Esophagus squamous epithelium (tissue), 5 donors: ENCODE results near the gene PDE3A. TPM values are rescaled to one million over a fixed set of nuclear protein-coding genes. Genes with fewer than 3 reads are reported as not detected.

ENCODE experiments used
- DNase-seq: peaks from one replicate; lab custom pipeline; 2025; lab: John Stamatoyannopoulos, UW
- H3K27ac ChIP-seq, 4 donors: fragments of 200-600 bp; sonication (generic); one replicate each; pipeline ENCODE4 v1.5.1; 2016 to 2019; ENCODE audit warnings: mild to moderate bottlenecking in 1 of 4
- H3K27me3 ChIP-seq, 4 donors: fragments of 200-600 bp; sonication (generic); 1 replicate in 3 of 4; 2 replicates in 1 of 4; pipeline versions ENCODE4 v1.5.1 to v1.6.0; 2017 to 2021; ENCODE audit warnings: antibody characterized with exemption in 1 of 4
- H3K36me3 ChIP-seq, 3 donors: fragments of 200-600 bp; sonication (generic); one replicate each; pipeline ENCODE4 v1.5.1; 2016 to 2019
- H3K4me1 ChIP-seq, 3 donors: fragments of 200-600 bp; sonication (generic); one replicate each; pipeline ENCODE4 v1.5.1; 2017 to 2019
- H3K4me3 ChIP-seq, 4 donors: fragments of 200-600 bp; sonication (generic); 1 replicate in 3 of 4; 2 replicates in 1 of 4; pipeline ENCODE4 v1.5.1; 2016 to 2019; ENCODE audit warnings: mild to moderate bottlenecking in 2 of 4, moderate library complexity in 1 of 4
- H3K9me3 ChIP-seq, 3 donors: fragments of 200-600 bp; sonication (generic); one replicate each; pipeline ENCODE4 v1.5.1; 2016 to 2019
- POLR2A ChIP-seq, 4 donors: fragments of 450-650 bp; IDR thresholded peaks; one replicate each; pipeline ENCODE4 v1.6.1; 2017; ENCODE audit warnings: antibody characterized with exemption in 4 of 4, mild to moderate bottlenecking in 4 of 4, moderate library complexity in 3 of 4
- WGBS, 2 donors: methylation state at CpG; one replicate each; pipeline ENCODE4 v1.1.5; 2018; 5-methylcytosine and 5-hydroxymethylcytosine counted together
- intact Hi-C: fragments of 100-400 bp; cut with DNase I; formaldehyde crosslinking; loops from one replicate; pipeline ENCODE4 v1.15.0; 2022
- total RNA-seq, 4 donors: library from RNA; depleted of rRNA; stranded (reverse); fragments of >200 nt; gene quantifications; one replicate each; pipeline ENCODE4 v1.1.0, GENCODE V29; 2016
- TF ChIP-seq, protein P1 (sequence below), 6 experiments: fragments of 450-650 bp in 4 of 6; fragments of 200-600 bp in 2 of 6; sonication (generic) in 2 of 6; IDR thresholded peaks; one replicate each; pipeline ENCODE4 v1.5.1; 2016 to 2019; ENCODE audit warnings: antibody characterized with exemption in 6 of 6, mild to moderate bottlenecking in 4 of 6, moderate library complexity in 4 of 6
- donor health status: DM: yes; HTN: yes; CAD: no.

The PDE3A gene
- total RNA-seq, 4 donors from 2014 or later: 0.30 to 5.5 (median 3.1) TPM

DNA sequence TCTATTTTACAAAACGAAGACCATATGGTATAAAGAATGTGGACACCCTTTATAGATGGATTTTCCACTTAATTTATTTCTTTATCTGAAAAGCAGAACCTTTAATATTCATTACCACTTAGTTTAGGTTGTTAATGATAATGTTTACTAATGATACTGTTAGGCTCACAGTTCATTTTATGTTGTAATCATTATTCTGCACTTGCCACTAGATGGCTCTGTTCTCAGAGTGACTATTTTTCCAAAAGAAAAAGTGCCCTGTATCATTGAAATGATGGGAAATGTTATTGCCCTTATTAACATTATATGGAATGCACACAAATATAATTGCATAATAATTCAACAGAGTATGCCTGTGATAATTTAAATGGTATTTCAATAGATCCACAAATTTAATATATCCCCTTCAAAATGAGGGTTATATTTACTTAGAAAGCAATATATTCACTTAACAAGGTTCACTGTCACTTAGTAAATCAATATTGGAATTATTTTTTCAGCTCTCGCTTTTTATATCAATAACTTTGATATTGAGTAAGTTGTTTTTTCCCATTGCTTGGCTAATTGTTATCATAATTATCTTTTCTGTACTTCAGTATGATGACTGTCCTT, 95.7 kb downstream of the PDE3A start:
- Histone ChIP-seq H3K27me3 (no peaks in the 10 kb centered on the region), H3K9me3 (no peaks in the 10 kb centered on the region), H3K36me3 (no peaks in the 10 kb centered on the region), H3K4me1 (peaks cover 0 to 6% (median 0%) of the 10 kb centered on the region in 3 donors), H3K27ac (no peak overlapping the region), H3K4me3 (no peak overlapping the region)
- intact Hi-C loops: no loop called here
- DNase-seq: no peak
- TF ChIP-seq, protein P1, sequence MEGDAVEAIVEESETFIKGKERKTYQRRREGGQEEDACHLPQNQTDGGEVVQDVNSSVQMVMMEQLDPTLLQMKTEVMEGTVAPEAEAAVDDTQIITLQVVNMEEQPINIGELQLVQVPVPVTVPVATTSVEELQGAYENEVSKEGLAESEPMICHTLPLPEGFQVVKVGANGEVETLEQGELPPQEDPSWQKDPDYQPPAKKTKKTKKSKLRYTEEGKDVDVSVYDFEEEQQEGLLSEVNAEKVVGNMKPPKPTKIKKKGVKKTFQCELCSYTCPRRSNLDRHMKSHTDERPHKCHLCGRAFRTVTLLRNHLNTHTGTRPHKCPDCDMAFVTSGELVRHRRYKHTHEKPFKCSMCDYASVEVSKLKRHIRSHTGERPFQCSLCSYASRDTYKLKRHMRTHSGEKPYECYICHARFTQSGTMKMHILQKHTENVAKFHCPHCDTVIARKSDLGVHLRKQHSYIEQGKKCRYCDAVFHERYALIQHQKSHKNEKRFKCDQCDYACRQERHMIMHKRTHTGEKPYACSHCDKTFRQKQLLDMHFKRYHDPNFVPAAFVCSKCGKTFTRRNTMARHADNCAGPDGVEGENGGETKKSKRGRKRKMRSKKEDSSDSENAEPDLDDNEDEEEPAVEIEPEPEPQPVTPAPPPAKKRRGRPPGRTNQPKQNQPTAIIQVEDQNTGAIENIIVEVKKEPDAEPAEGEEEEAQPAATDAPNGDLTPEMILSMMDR (IDR thresholded peaks at IDR 0.05): peak in 4 of 6 experiments; percentile 24 to 55 (median 35)
- TF ChIP-seq POLR2A (IDR thresholded peaks at IDR 0.05): no peak
- WGBS, 2 donors: 49 to 52% methylated on average over 2 of the region's 2 CpGs

DNA sequence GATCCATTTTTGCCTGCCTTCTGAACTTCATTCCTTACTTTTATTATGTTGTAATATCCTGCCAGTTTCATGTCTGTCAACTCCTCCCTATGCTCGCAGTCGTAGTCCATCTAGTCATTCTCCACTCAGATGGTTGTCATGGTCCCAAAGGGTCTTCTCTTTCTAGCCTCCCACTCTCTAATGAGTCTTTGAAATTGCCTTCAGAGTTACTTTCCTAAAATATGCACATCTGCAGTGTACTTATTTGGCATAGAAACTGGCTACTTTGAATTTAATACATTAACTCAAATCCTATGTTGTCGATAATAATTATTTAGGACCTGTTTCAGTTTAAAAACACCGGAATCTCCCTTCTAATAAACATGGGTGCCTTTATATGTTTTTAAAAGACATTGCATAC, 101.0 kb downstream of the PDE3A start:
- Histone ChIP-seq H3K27me3 (no peaks in the 10 kb centered on the region), H3K27ac (no peak overlapping the region), H3K36me3 (no peaks in the 10 kb centered on the region), H3K4me1 (peaks cover 0 to 6% (median 0%) of the 10 kb centered on the region in 3 donors), H3K4me3 (no peak overlapping the region), H3K9me3 (no peaks in the 10 kb centered on the region)
- TF ChIP-seq POLR2A (IDR thresholded peaks at IDR 0.05): no peak
- TF ChIP-seq, protein P1 (IDR thresholded peaks at IDR 0.05): no peak
- DNase-seq: no peak
- 81 to 85% methylated on average over 4 of the region's 4 CpGs for WGBS, 2 donors
- intact Hi-C loops: no loop called here

DNA sequence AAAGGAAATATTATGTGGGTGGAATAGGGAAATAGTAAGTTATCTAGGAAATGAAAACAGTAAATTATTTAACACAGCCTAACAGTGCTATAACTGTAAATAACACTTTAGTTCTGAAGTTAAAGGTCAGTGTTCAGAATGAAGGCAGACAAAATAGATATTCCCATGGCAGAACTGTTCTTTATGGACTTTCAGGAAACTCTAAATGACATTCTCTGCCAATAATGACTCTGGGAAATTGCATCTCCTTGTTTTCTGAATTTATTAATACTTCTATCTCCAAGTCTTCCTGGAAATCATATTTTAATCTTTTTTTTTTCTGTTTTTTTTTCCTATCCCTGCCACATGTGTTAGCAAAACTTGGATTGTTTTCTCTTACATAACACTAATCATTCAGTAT, 101.4 kb downstream of the PDE3A start:
- no peak for TF ChIP-seq POLR2A (IDR thresholded peaks at IDR 0.05)
- TF ChIP-seq, protein P1 (IDR thresholded peaks at IDR 0.05): no peak
- no peak overlapping the region for H3K27ac ChIP-seq
- no peaks in the 10 kb centered on the region for H3K9me3 ChIP-seq
- no peaks in the 10 kb centered on the region for H3K27me3 ChIP-seq
- peaks cover 0 to 6% (median 0%) of the 10 kb centered on the region in 3 donors for H3K4me1 ChIP-seq
- no peak for DNase-seq
- no peaks in the 10 kb centered on the region for H3K36me3 ChIP-seq
- no peak overlapping the region for H3K4me3 ChIP-seq
- intact Hi-C loops: no loop called here

DNA sequence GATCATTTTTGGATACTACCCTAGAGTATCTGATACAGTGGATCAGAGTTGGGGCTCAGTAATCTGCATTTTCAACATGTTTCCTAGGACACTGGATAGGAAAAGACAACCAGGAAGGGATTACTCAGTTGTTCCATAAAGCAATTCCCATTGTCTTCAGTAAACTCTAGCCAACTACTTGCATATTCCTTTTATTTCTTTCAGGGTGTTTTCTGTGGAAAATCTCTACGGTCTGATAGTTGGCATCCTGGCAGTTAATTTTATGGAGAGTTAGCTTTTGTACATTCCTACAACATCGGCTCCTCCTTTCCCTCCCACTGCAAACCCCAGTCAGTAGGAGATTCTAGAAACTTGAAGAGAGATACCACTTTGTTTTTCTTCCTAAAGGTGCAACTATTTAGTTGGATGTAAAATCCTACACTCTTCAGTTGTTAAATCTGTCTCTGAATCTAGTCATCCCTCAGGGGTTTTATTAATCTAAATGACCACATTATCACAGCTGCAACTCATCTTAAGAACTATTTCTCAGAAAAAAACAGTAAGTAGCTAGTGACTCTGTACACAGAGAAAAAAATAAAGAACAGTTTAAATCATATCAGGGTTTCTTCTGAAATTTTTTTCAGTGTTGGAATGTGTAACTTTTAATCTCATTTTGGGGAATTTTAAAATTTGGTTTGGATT, 103.9 kb downstream of the PDE3A start:
- Histone ChIP-seq H3K36me3 (no peaks in the 10 kb centered on the region), H3K4me3 (no peak overlapping the region), H3K27ac (no peak overlapping the region), H3K9me3 (no peaks in the 10 kb centered on the region), H3K27me3 (no peaks in the 10 kb centered on the region), H3K4me1 (peaks cover 0 to under 1% (median 0%) of the 10 kb centered on the region in 3 donors)
- 56 to 60% methylated on average over 2 of the region's 2 CpGs for WGBS, 2 donors
- DNase-seq: no peak
- TF ChIP-seq, protein P1 (IDR thresholded peaks at IDR 0.05): no peak
- no peak for TF ChIP-seq POLR2A (IDR thresholded peaks at IDR 0.05)
- intact Hi-C loops: no loop called here

DNA sequence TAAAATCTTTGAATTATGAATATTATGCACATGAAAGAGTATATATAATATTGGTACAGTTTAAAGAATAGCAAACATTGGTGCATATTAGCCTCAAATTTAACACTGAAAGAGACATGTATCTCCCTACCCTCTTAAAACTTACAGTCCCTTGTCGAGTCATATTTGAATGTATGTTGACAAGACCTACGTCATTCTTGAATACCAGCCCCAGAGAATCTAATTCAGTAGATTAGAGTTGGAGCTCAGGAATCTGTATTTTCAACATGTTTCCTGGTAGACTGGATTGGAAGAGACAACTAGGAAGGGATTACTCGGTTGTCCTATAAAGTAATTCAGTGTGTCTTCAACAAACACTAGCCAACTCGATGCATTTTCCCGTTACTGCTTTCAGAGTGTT, 104.8 kb downstream of the PDE3A start:
- H3K4me1 ChIP-seq: peaks cover 0 to 9% (median 0%) of the 10 kb centered on the region in 3 donors
- H3K9me3 ChIP-seq: no peaks in the 10 kb centered on the region
- no peak overlapping the region for H3K27ac ChIP-seq
- no peaks in the 10 kb centered on the region for H3K36me3 ChIP-seq
- intact Hi-C loops: no loop called here
- WGBS, 2 donors: 83 to 92% methylated on average over 5 of the region's 5 CpGs
- H3K27me3 ChIP-seq: no peaks in the 10 kb centered on the region
- DNase-seq: no peak
- H3K4me3 ChIP-seq: no peak overlapping the region
- no peak for TF ChIP-seq POLR2A (IDR thresholded peaks at IDR 0.05)
- TF ChIP-seq, protein P1 (IDR thresholded peaks at IDR 0.05): no peak
